GM21447 (cell line): ENCODE measurements around the gene TNFAIP8.

Experiments
- ATAC-seq: cut with Tn5 transposase; IDR thresholded peaks from one replicate; pipeline ENCODE4 v1.9.1; 2021; ENCODE audit not compliant: unreplicated experiment

The TNFAIP8 gene

DNA sequence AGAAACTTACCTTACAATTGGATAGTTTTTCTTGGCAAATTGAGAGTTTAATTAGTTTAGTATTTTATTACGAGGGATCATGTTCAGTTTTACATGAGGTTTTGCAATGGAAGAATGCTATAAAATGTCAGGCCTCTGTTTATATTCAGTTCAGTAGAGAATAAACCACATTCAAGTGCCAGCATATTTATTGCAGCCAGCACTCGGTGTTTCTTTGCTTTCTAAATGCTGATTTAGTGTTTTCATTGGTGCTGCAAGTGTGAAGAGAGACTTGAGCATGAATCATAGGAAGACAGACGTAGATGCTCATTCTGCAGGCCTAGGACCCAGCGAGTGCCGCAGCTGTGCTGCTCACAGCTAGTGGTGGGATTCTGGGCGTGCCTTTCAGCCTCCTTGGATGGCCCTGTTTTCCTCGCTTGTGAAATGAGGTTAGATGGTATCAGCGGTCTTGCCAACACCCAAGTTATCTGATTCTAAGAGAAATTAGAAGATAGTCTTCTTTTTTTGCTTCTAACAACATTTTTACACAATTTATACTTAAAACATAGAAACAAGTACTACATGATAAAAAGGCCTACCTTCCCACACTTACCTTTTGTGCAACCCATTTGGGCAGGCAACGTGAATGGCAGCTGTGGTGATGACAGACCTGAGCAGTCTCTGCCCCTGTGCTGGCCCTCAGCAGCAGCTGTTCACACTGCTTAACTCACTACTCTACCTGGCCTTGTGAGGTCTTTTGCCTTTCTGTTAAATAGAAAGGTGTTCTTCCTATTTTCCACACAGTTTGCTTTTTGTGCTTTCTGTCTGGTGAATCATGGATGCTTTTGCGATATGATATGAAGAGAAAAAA lies 26.8 kb upstream of the TNFAIP8 start:
- no peak for ATAC-seq

DNA sequence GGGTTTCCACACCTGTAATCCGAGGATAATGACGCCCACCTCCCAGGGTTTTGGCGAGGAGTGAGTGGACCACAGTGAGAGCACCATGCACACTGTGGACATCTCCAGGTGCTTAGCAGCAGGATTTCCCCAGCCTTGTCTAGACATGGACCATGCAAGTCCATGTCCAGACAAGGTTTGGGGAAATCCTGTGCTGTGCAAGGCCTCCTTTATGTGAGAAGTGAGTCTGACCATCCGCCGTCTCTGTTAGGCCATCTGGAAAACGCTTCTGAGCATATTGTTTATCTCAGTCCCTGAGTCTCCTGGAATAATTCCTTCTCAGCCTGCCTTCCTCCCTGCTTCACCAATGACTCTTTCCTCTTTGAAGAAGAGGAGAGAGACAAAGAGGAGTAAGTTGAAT lies 26.2 kb upstream of the TNFAIP8 start:
- no peak for ATAC-seq

- ATAC-seq = no peak
Measured at GRCh38 chr5:119330367-119331183, 25.2 kb upstream of the TNFAIP8 start.

GRCh38 chr5:119331566-119332095 lies 24.2 kb upstream of the TNFAIP8 start:
- ATAC-seq = no peak

- peak; percentile 3 for ATAC-seq
Measured at GRCh38 chr5:119332208-119332607, 23.6 kb upstream of the TNFAIP8 start.

DNA sequence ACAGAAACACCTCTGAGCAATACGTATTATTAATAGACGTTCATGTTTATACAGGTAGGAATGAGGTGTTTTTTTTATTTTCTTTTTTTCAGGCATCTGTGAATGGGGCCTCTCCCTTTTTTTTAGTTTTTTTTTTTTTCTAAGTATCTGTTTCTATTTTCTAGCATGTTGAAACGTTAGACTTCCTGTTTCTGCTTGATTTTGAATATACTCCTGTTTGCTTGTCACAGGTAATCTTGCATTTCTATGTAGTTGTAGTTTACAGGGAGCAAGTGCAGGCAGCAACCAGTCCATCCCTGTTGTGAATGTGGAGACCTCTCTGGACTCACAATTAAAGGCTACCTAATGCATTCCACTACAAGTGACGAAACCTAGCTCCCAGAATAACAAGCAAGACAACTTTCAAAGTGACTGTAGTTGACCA lies 22.8 kb upstream of the TNFAIP8 start:
- ATAC-seq = peak; percentile 33

- peak; percentile 22 for ATAC-seq
Measured at GRCh38 chr5:119333421-119333851, 22.4 kb upstream of the TNFAIP8 start.

- no peak for ATAC-seq
Measured at GRCh38 chr5:119335261-119335677, 20.6 kb upstream of the TNFAIP8 start.

GRCh38 chr5:119336262-119336661 lies 19.6 kb upstream of the TNFAIP8 start:
- ATAC-seq = no peak

DNA sequence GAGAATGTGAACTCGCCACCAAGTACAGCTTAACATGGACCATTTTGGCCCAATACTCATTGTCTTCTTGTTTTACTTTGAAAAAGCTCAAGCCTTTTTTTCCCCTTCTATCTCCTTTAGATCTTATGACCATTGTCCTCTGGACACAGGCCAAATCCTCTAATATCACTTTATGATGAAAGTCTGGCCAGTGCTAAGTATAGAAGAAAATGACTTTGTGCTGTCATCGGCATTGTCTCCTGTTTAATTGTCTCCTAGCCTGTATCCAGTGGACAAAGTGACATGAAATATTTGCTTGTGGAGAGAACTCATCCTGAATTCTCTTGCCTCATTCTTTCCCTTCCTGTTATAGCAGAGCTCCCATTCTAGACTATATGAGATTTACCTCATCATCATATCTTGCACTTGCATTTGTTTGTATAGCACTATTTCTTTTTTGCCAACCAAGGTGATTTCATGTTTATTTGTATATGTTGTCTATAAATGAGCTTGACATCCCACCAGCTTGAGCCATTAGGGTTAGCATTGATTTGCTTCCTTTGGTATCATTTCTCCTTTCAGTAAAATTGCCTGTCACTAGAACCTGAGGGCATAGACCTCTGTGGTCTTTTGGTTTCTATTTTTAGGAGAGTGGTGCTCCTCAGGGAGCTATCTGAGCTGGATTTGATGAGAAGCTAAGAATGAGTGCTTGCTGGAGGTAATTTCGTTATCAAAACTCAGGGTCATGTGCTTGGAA lies 18.8 kb upstream of the TNFAIP8 start:
- ATAC-seq = no peak

GRCh38 chr5:119338326-119338946 lies 17.4 kb upstream of the TNFAIP8 start:
- ATAC-seq = no peak

DNA sequence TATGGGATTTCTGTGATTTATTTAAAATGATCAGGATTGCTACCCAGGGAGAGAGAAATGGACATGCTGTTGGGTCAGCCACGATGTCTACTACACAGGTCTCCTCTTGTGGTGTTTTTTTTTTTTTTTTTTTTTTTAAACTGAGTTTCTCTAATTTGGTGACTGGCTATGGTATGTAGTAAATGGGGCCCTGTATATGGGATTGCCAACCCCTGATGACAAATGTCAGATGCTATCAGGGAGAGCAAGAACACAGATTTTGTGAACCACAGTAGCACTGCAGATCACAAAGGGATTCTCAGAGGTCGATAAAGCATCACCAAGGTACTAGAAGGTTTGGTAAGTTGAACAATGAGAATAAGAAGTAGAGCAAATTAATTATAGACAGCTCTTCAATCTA lies 16.5 kb upstream of the TNFAIP8 start:
- no peak for ATAC-seq

DNA sequence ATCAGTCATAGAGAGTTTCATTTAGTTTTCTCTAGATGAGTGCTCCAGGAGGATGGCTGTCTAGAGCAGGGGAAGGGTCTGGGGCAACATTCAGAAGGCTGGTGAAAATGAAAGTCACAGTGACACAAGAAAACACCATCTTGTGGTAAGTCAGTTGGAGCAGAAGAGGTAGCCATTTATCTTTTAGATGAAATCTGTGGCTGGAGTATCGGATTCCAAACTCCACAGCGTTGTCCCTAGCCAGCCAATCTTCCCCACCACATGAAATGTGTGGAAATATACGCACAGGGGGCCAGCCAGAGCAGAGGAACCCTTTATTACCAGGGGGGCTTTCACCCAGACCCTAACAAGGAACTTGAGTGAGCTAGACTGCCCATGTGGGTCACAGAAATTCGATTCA lies 15.9 kb upstream of the TNFAIP8 start:
- no peak for ATAC-seq

DNA sequence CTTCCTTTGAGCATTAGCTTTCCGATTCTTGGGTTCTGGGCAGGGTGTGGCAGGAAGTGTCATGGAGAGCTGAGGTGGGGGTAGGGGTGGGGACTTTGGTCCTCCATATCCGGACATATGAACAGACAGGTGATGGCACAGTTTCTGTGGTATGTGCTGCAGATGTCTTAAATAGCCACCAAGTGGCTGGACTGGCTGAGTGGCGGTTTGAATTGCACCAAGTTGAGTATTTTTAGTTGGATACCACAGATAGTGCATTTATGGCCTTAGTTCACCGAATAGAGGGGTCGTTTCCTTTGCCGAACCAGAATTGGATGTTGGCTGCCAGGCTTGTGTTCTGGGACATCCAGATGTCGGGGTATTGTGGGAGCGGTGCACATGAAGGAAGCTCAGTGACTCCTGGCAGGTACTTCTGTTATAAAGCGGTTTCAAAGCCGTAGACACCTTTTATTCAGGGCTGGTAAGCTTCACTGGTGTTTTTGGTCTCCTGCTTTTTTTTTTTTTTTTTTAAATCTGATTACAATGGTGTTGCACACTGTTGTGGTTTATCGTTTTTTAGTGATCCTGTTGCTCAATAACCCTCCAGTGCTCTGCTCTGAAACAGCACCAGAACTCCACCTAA lies 15.1 kb upstream of the TNFAIP8 start:
- peak; percentile 60 for ATAC-seq

- peak; percentile 47 for ATAC-seq
Measured at GRCh38 chr5:119341452-119342349, 14.1 kb upstream of the TNFAIP8 start.

DNA sequence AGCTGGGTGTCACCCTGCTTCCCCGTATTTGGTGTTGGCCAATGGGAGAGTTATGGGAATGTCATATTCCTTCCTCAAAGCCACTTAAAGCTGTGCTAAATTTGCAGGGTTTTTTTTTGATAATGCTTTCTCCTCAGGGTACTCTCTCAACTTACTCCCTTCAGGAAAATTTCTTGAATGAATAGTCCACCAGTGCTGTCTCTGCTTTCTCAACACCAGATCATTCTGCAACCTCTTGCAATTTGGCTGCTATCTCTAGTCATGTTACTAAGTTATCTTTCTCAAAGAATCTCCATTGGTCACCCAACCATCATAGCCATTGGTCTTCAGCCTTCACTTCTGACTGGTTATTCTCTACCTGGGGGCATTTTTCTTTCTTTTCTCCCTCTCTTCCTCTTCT lies 13.4 kb upstream of the TNFAIP8 start:
- no peak for ATAC-seq

DNA sequence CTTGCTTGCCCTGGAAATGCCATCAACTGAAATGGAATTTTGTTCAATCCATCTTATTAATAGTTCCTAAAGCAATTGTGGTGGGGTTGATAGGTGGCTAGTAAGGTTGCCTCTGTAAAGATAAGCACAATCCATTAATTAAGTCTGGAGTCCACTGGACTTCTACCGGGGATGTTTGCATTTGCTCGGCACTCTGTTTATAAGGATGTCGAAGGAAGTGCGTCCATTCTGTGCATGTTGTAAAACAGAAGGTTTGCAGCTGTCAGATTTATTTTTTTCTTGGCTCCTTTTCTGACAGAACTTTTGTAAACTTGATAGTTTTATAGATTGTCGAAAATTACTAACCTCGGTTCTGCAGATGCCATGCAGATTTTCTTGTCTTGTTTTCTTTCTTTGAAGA lies 12.8 kb upstream of the TNFAIP8 start:
- no peak for ATAC-seq

GRCh38 chr5:119343766-119344165 lies 12.1 kb upstream of the TNFAIP8 start:
- no peak for ATAC-seq

GRCh38 chr5:119344231-119344630 lies 11.6 kb upstream of the TNFAIP8 start:
- ATAC-seq = no peak
